Ascending aorta (tissue), 2 donors: ENCODE data around the gene DENND4B. TPM values are rescaled to one million over a fixed set of nuclear protein-coding genes. Genes with fewer than 3 reads are reported as not detected.
A peak's percentile ranks its signal among the peaks of the same experiment; 100 is the strongest.

Experiments used
- DNase-seq, 2 donors: peaks; one replicate each; pipeline ENCODE4 v3.0.0-alpha.2; 2019; ENCODE audit warnings: low spot score in 2 of 2
- H3K27ac ChIP-seq, 2 donors: fragments of 200-600 bp; sonication (generic); one replicate each; pipeline ENCODE4 v1.5.1; 2016 to 2017; ENCODE audit warnings: mild to moderate bottlenecking in 1 of 2
- H3K27me3 ChIP-seq: fragments of 200-600 bp; sonication (generic); one replicate; pipeline ENCODE4 v1.5.1; 2017
- H3K36me3 ChIP-seq, 2 donors: fragments of 200-600 bp; sonication (generic); one replicate each; pipeline ENCODE4 v1.5.1; 2016
- H3K4me1 ChIP-seq, 2 donors: fragments of 200-600 bp; sonication (generic); one replicate each; pipeline ENCODE4 v1.5.1; 2016 to 2017; ENCODE audit warnings: mild to moderate bottlenecking in 1 of 2
- H3K4me3 ChIP-seq, 2 donors: fragments of 200-600 bp; sonication (generic); one replicate each; pipeline ENCODE4 v1.5.1; 2016 to 2017; ENCODE audit warnings: mild to moderate bottlenecking in 1 of 2
- H3K9me3 ChIP-seq, 2 donors: fragments of 200-600 bp; sonication (generic); one replicate each; pipeline ENCODE4 v1.5.1; 2016
- intact Hi-C: fragments of 100-400 bp; cut with DNase I; formaldehyde crosslinking; loops from one replicate; pipeline ENCODE4 v1.15.1; 2023
- total RNA-seq: library from RNA; depleted of rRNA; stranded (reverse); fragments of >200 nt; gene quantifications from one replicate; pipeline ENCODE4 v1.1.0, GENCODE V29; 2016
- TF ChIP-seq, protein P1 (sequence below), 3 experiments: fragments of 200-600 bp in 2 of 3; fragments of 450-650 bp in 1 of 3; sonication (generic) in 2 of 3; IDR thresholded peaks; one replicate each; pipeline ENCODE4 v1.5.1; 2016 to 2019; ENCODE audit warnings: antibody characterized with exemption in 3 of 3, mild to moderate bottlenecking in 1 of 3, moderate library complexity in 1 of 3

Gene DENND4B
- total RNA-seq, 1 donor from 2014 or later: 80.0 TPM

DNA sequence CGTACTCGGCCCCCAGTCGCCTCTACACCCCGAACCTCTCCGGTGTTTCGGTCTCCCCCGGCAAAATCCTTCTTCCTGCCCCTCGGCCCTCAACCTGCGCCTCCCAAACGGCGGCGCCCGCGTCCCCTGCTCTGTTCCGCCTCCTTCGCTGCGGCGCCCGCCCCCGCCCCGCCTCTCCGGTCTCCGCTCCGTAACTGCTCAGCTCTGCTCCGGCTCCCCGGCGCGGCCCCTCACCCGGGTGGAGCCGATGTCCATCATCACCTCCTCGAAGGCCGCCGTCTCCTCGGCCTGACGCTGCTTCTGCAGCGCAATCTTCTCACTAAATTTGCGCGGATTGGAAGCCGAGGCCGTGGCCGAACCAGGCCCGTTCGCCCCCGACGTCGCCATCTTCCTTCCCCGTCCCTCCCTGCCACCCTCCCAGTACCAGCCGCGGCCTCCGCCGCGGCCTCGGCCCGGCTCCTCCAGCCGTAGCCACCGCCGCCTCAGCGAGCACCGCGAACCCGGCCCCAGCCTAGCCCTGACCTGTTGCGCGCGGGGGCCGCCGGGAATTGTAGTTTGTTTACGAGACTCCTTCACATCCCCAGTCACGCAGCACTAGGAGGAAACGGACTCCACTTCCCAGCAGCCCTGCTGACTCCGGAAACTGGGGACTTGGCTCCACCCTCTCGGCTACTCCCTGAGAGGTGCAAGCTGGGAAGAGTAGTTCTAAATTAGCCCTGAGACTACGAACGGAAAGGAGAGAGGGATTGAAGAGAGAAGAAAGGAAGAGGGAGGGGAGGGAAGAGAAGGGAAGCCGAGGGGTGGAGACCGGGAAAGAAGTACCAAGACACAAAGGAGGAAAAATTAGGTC lies 11.8 kb upstream of the DENND4B start, which contains the start of gene CRTC2:
TSS of gene CRTC2 (minus strand) at position 502 of the 850 bp plus-strand sequence. CDS start at position 387, 115 bp downstream.
- DNase-seq: peak; percentile 98 to 100
- Histone ChIP-seq H3K36me3 (peaks cover 22 to 28% of the 10 kb centered on the region in 2 donors), H3K27ac (peak within 1 kb of the TSS; percentile 91 to 97), H3K9me3 (no peaks in the 10 kb centered on the region), H3K4me3 (peak within 1 kb of the TSS; percentile 87 to 97), H3K4me1 (peaks cover 17 to 38% of the 10 kb centered on the region in 2 donors), H3K27me3 (no peaks in the 10 kb centered on the region)
- TF ChIP-seq, protein P1, sequence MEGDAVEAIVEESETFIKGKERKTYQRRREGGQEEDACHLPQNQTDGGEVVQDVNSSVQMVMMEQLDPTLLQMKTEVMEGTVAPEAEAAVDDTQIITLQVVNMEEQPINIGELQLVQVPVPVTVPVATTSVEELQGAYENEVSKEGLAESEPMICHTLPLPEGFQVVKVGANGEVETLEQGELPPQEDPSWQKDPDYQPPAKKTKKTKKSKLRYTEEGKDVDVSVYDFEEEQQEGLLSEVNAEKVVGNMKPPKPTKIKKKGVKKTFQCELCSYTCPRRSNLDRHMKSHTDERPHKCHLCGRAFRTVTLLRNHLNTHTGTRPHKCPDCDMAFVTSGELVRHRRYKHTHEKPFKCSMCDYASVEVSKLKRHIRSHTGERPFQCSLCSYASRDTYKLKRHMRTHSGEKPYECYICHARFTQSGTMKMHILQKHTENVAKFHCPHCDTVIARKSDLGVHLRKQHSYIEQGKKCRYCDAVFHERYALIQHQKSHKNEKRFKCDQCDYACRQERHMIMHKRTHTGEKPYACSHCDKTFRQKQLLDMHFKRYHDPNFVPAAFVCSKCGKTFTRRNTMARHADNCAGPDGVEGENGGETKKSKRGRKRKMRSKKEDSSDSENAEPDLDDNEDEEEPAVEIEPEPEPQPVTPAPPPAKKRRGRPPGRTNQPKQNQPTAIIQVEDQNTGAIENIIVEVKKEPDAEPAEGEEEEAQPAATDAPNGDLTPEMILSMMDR (IDR thresholded peaks at IDR 0.05): no peak
- intact Hi-C loops: loop anchor here (1.0 kb wide), 2 partner anchors 12 to 28 kb away; partner anchors contain the start of genes DENND4B and RAB13

- peak overlapping the region; percentile 91 to 97 for H3K27ac ChIP-seq
- H3K4me1 ChIP-seq: peaks cover 17 to 36% of the 10 kb centered on the region in 2 donors
- peak overlapping the region; percentile 87 to 97 for H3K4me3 ChIP-seq
- no peak for DNase-seq
- intact Hi-C loops: loop anchor here (1.0 kb wide), 2 partner anchors 11 to 29 kb away; partner anchors contain the start of genes DENND4B and RAB13
- H3K9me3 ChIP-seq: no peaks in the 10 kb centered on the region
- TF ChIP-seq, protein P1 (IDR thresholded peaks at IDR 0.05): no peak
- peaks cover 24 to 34% of the 10 kb centered on the region in 2 donors for H3K36me3 ChIP-seq
- H3K27me3 ChIP-seq: no peaks in the 10 kb centered on the region
Observed at GRCh38 chr1:153957744-153958110, 11.2 kb upstream of the DENND4B start.

- Histone ChIP-seq H3K4me1 (peaks cover 13 to 31% of the 10 kb centered on the region in 2 donors), H3K27me3 (no peaks in the 10 kb centered on the region), H3K27ac (peak overlapping the region; percentile 91 to 97), H3K4me3 (peak overlapping the region; percentile 87 to 97), H3K9me3 (no peaks in the 10 kb centered on the region), H3K36me3 (peaks cover 30 to 40% of the 10 kb centered on the region in 2 donors)
- DNase-seq: no peak
- intact Hi-C loops: no loop called here
- TF ChIP-seq, protein P1 (IDR thresholded peaks at IDR 0.05): no peak
Observed at GRCh38 chr1:153956997-153957715, 10.6 kb upstream of the DENND4B start.

DNA sequence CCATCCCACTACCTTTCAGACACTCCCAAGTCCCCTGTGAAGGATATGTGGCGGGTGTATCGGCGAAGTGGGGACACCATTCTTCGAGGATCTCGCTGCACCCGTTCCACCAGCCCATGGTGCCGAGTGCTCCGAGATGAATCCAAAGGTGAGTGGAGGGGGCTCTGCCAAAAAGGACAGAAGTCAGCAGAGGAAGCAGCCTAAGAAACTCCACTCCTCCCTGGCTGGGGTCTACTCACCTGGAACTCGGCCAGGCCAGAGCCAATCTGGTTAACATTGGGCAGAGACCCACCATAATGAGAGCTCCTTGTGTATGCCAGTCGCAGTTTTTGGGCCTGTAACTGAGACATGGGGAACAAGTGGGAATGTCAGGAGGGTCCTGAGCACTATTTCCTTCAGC lies 8.3 kb upstream of the DENND4B start:
- no peak overlapping the region for H3K4me3 ChIP-seq
- no peaks in the 10 kb centered on the region for H3K27me3 ChIP-seq
- DNase-seq: no peak
- H3K36me3 ChIP-seq: peaks cover 43 to 50% of the 10 kb centered on the region in 2 donors
- peaks cover 6 to 24% of the 10 kb centered on the region in 2 donors for H3K4me1 ChIP-seq
- intact Hi-C loops: no loop called here
- no peak overlapping the region for H3K27ac ChIP-seq
- no peaks in the 10 kb centered on the region for H3K9me3 ChIP-seq
- TF ChIP-seq, protein P1 (IDR thresholded peaks at IDR 0.05): no peak

GRCh38 chr1:153953859-153954365 lies 7.4 kb upstream of the DENND4B start:
- Histone ChIP-seq H3K4me3 (no peak overlapping the region), H3K9me3 (no peaks in the 10 kb centered on the region), H3K4me1 (peaks cover 6 to 18% of the 10 kb centered on the region in 2 donors), H3K36me3 (peaks cover 53 to 58% of the 10 kb centered on the region in 2 donors), H3K27me3 (no peaks in the 10 kb centered on the region), H3K27ac (no peak overlapping the region)
- TF ChIP-seq, protein P1 (IDR thresholded peaks at IDR 0.05): no peak
- DNase-seq: no peak
- intact Hi-C loops: no loop called here
